IMR-90 (cell line): ENCODE measurements around the gene CAMTA1. TPM values are rescaled to one million over a fixed set of nuclear protein-coding genes. Genes with fewer than 3 reads are reported as not detected.
A peak's percentile ranks its signal among the peaks of the same experiment; 100 is the strongest.

ENCODE experiments used
- ATAC-seq: fragments of 200-7000 bp; cut with Tn5 transposase; 2 replicates; pipeline ENCODE4 v1.9.1; 2020; ENCODE audit warnings: low read depth, mild to moderate bottlenecking, moderate library complexity
- BruUV-seq: library from RNA; stranded (reverse); fragments of 400-500 nt; replicated peaks from 2 replicates; lab custom pipeline; 2021; lab: Mats Ljungman, UMichigan
- CTCF ChIA-PET: fragments of 300-600 bp; formaldehyde crosslinking; extraction: SDS; loops from one replicate; lab custom pipeline; 2021; ENCODE audit warnings: antibody characterized with exemption; lab: Yijun Ruan, JAX
- POLR2A ChIA-PET: fragments of 300-600 bp; sonication (Branson Sonifier 250); formaldehyde crosslinking; loops from one replicate; lab custom pipeline; 2022; ENCODE audit warnings: antibody characterized with exemption; ENCODE audit not compliant: unreplicated experiment; lab: Charles Lee
- DNase-seq: peaks from one replicate; pipeline ENCODE4 v3.0.0; 2013
- H2AFZ ChIP-seq: replicated peaks from 2 replicates; pipeline ENCODE3; 2013; ENCODE audit warnings: low read length, mild to moderate bottlenecking; ENCODE audit not compliant: poor library complexity
- H2AK5ac ChIP-seq: 2 replicates; pipeline ENCODE4 v1.6.1; 2013; ENCODE audit warnings: low read depth, low read length, inconsistent platforms
- H2AK9ac ChIP-seq: replicated peaks from 2 replicates; pipeline ENCODE3; 2013; ENCODE audit warnings: mild to moderate bottlenecking, low read depth, low read length, moderate library complexity; ENCODE audit not compliant: poor library complexity
- H2BK120ac ChIP-seq: 2 replicates; pipeline ENCODE4 v1.6.1; 2013; ENCODE audit warnings: low read depth, low read length, inconsistent platforms
- H2BK15ac ChIP-seq: 3 replicates; pipeline ENCODE4 v1.6.1; 2013; ENCODE audit warnings: low read depth, low read length, inconsistent platforms
- H2BK20ac ChIP-seq: 2 replicates; pipeline ENCODE4 v1.6.1; 2013; ENCODE audit warnings: low read depth, mild to moderate bottlenecking, inconsistent platforms, low read length, moderate library complexity
- H2BK5ac ChIP-seq: 2 replicates; pipeline ENCODE4 v1.6.1; 2013; ENCODE audit warnings: mild to moderate bottlenecking, low read depth, low read length, inconsistent platforms; ENCODE audit not compliant: poor library complexity, severe bottlenecking
- H3K14ac ChIP-seq: replicated peaks from 2 replicates; pipeline ENCODE4 v1.6.1; 2013; ENCODE audit warnings: low read depth, low read length, inconsistent platforms
- H3K18ac ChIP-seq: 2 replicates; pipeline ENCODE4 v1.6.1; 2013; ENCODE audit warnings: low read depth, low read length, control low read depth
- H3K23ac ChIP-seq: 2 replicates; pipeline ENCODE4 v1.6.1; 2013; ENCODE audit warnings: low read depth, low read length, inconsistent platforms
- H3K27ac ChIP-seq: 2 replicates; pipeline ENCODE4 v1.5.1; 2013; ENCODE audit warnings: mild to moderate bottlenecking, control low read depth, low read length; ENCODE audit not compliant: insufficient read depth
- H3K27me3 ChIP-seq: 2 replicates; pipeline ENCODE4 v1.6.1; 2013; ENCODE audit warnings: low read length; ENCODE audit not compliant: control insufficient read depth, insufficient read depth
- H3K36me3 ChIP-seq: 2 replicates; pipeline ENCODE4 v1.6.1; 2013; ENCODE audit warnings: low read length, mixed read lengths; ENCODE audit not compliant: control insufficient read depth, insufficient read depth
- H3K4ac ChIP-seq: 2 replicates; pipeline ENCODE4 v1.6.1; 2013; ENCODE audit warnings: low read depth, low read length, inconsistent platforms
- H3K4me1 ChIP-seq: 2 replicates; pipeline ENCODE4 v1.6.1; 2013; ENCODE audit warnings: low read length, mixed read lengths; ENCODE audit not compliant: control insufficient read depth, insufficient read depth
- H3K4me2 ChIP-seq: 2 replicates; pipeline ENCODE4 v1.6.1; 2013; ENCODE audit warnings: low read depth, mild to moderate bottlenecking, control low read depth, low read length, moderate library complexity
- H3K4me3 ChIP-seq: 2 replicates; pipeline ENCODE4 v1.5.1; 2013; ENCODE audit warnings: low read depth, mild to moderate bottlenecking, control low read depth, low read length, moderate library complexity; ENCODE audit not compliant: insufficient read depth
- H3K56ac ChIP-seq: 2 replicates; pipeline ENCODE4 v1.6.1; 2013; ENCODE audit warnings: low read length, inconsistent platforms; ENCODE audit not compliant: insufficient read depth; ENCODE audit errors: extremely low read depth
- H3K79me1 ChIP-seq, 2 experiments: 2 replicates each; pipeline ENCODE4 v1.6.1; 2013; ENCODE audit warnings: low read length in 2 of 2, inconsistent platforms in 1 of 2, low read depth in 1 of 2
- H3K9ac ChIP-seq: 2 replicates; pipeline ENCODE4 v1.6.1; 2013; ENCODE audit warnings: low read depth, low read length, control low read depth
- H3K9me1 ChIP-seq: 2 replicates; pipeline ENCODE4 v1.6.1; 2013; ENCODE audit warnings: low read length, inconsistent platforms; ENCODE audit not compliant: insufficient read depth
- H3K9me3 ChIP-seq: 2 replicates; pipeline ENCODE4 v1.6.1; 2013; ENCODE audit warnings: low read length; ENCODE audit not compliant: control insufficient read depth, insufficient read depth
- H4K20me1 ChIP-seq: 2 replicates; pipeline ENCODE4 v1.6.1; 2013; ENCODE audit warnings: low read length, inconsistent platforms; ENCODE audit not compliant: insufficient read depth
- H4K5ac ChIP-seq: 2 replicates; pipeline ENCODE4 v1.6.1; 2013; ENCODE audit warnings: mild to moderate bottlenecking, low read depth, low read length, control low read depth
- H4K8ac ChIP-seq, 2 experiments: 2 replicates each; pipeline ENCODE4 v1.6.1; 2013; ENCODE audit warnings: low read depth in 2 of 2, low read length in 2 of 2, control low read depth in 1 of 2, inconsistent platforms in 1 of 2
- H4K91ac ChIP-seq: 2 replicates; pipeline ENCODE4 v1.6.1; 2013; ENCODE audit warnings: low read depth, low read length, inconsistent platforms; ENCODE audit not compliant: insufficient read depth
- BHLHE40 ChIP-seq: fragments of 150-350 bp; IDR thresholded peaks from 2 replicates; pipeline ENCODE4 v1.6.1; 2016; ENCODE audit warnings: mild to moderate bottlenecking, low read depth, low read length
- CEBPB ChIP-seq: IDR thresholded peaks from 2 replicates; pipeline ENCODE4 v1.6.1; 2012; ENCODE audit warnings: low read depth, low read length, improper control_type of control experiment
- CHD1 ChIP-seq: IDR thresholded peaks from 2 replicates; pipeline ENCODE4 v1.6.1; 2012; ENCODE audit warnings: low read depth, low read length, improper control_type of control experiment
- FOS ChIP-seq: fragments of 150-350 bp; IDR thresholded peaks from 2 replicates; pipeline ENCODE4 v1.6.1; 2016; ENCODE audit warnings: low read depth, low read length
- MAFK ChIP-seq: IDR thresholded peaks from 2 replicates; pipeline ENCODE4 v1.6.1; 2012; ENCODE audit warnings: low read depth, low read length, improper control_type of control experiment
- MAZ ChIP-seq: IDR thresholded peaks from 2 replicates; pipeline ENCODE4 v1.6.1; 2012; ENCODE audit warnings: low read depth, mild to moderate bottlenecking, low read length, improper control_type of control experiment, moderate library complexity, borderline replicate concordance
- MXI1 ChIP-seq: IDR thresholded peaks from 2 replicates; pipeline ENCODE4 v1.6.1; 2012; ENCODE audit warnings: low read depth, mild to moderate bottlenecking, low read length, moderate library complexity, borderline replicate concordance
- NFE2L2 ChIP-seq: fragments of 150-350 bp; IDR thresholded peaks from 2 replicates; pipeline ENCODE4 v1.6.1; 2016; ENCODE audit warnings: low read depth, mild to moderate bottlenecking, low read length
- POLR2A ChIP-seq: IDR thresholded peaks from 2 replicates; pipeline ENCODE4 v1.6.1; 2012; ENCODE audit warnings: mild to moderate bottlenecking, low read depth, low read length
- RAD21 ChIP-seq: IDR thresholded peaks from 2 replicates; pipeline ENCODE4 v1.6.1; 2012; ENCODE audit warnings: low read length, improper control_type of control experiment
- RCOR1 ChIP-seq: IDR thresholded peaks from 2 replicates; pipeline ENCODE4 v1.6.1; 2012; ENCODE audit warnings: mild to moderate bottlenecking, low read length, improper control_type of control experiment; ENCODE audit not compliant: insufficient replicate concordance
- RFX5 ChIP-seq: IDR thresholded peaks from 2 replicates; pipeline ENCODE4 v1.8.0; 2012; ENCODE audit warnings: low read depth, mild to moderate bottlenecking, low read length, moderate library complexity
- SMC3 ChIP-seq: fragments of 150-350 bp; IDR thresholded peaks from 2 replicates; pipeline ENCODE4 v1.6.1; 2016; ENCODE audit warnings: low read depth, mild to moderate bottlenecking, antibody characterized with exemption, low read length, moderate library complexity
- WGBS, 2 experiments: methylation state at CpG; one replicate each; pipeline versions ENCODE4 v1.1.5 to v1.1.7; 2013; ENCODE audit warnings: missing lambda C conversion rate in 2 of 2; ENCODE audit not compliant: insufficient read length in 1 of 2; ENCODE audit errors: extremely low coverage in 2 of 2; 5-methylcytosine and 5-hydroxymethylcytosine counted together
- dilution Hi-C: fragments of 300-500 bp; cut with HindIII; formaldehyde crosslinking; loops from one replicate; pipeline ENCODE4 v1.14.3; 2018; ENCODE audit warnings: low sequenced_read_pairs; ENCODE audit not compliant: unreplicated experiment
- in situ Hi-C: fragments of 300-500 bp; cut with MboI; formaldehyde crosslinking; loops from 3 replicates; pipeline ENCODE4 v1.14.3; 2019; ENCODE audit warnings: low sequenced_read_pairs, inconsistent platforms, mixed read lengths
- intact Hi-C: fragments of 100-400 bp; cut with micrococcal nuclease; formaldehyde crosslinking; loops from 2 replicates; pipeline ENCODE4 v1.10.0; 2022
- polyA plus RNA-seq, 3 experiments: library from polyadenylated mRNA; depleted of rRNA; stranded (reverse); fragments of >200 nt; gene quantifications; 2 replicates each; pipeline ENCODE4 v1.2.3, GENCODE V29; 2012; ENCODE audit warnings: low replicate concordance in 1 of 3
- total RNA-seq: library from RNA; depleted of rRNA; stranded (reverse); fragments of >200 nt; gene quantifications from 2 replicates; pipeline ENCODE4 v1.2.3, GENCODE V29; 2012
- TF ChIP-seq, protein P1 (sequence below): conservative IDR thresholded peaks from 2 replicates; pipeline ENCODE4 v1.5.1; 2012; ENCODE audit warnings: mild to moderate bottlenecking, low read depth, low read length, improper control_type of control experiment
- TF ChIP-seq, protein P2 (sequence below): fragments of 150-350 bp; IDR thresholded peaks from 2 replicates; pipeline ENCODE4 v1.6.1; 2016; ENCODE audit warnings: low read depth, mild to moderate bottlenecking, low read length, moderate library complexity, borderline replicate concordance
- TF ChIP-seq, protein P3 (sequence below): fragments of 150-350 bp; IDR thresholded peaks from 2 replicates; pipeline ENCODE4 v1.6.1; 2017; ENCODE audit warnings: mild to moderate bottlenecking, antibody characterized with exemption, low read length, low read depth

Gene CAMTA1
- total and polyA plus RNA-seq, 2 of the 4 experiments (the other 2 are of a cell fraction), result 35.5 to 74.3 TPM

DNA sequence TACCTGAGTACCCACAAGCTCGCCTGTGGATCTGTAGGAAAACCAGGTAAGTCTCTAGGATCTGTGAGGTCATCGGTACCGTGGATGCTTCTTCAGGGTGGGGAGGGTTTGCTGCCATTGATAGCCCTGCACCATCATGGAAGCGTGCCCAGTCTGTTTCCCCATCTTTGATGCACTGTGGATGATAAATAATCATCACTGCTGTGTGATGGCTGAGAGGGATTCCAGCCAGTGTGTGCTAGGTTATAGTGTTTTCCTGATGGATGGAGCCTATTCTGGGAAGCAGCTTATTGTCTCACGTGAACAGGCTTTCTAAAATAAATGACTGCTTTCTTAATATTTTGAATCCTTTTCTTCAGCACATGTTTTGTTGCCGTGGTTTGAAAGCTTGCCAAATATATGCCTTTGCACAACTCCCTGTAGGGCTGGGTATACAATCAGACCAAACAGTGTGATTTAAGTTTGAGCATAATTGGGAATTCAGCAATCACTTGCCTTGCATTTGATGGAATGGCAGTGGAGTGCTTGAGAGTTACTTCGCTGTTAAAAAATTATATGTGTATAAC lies 113.8 kb downstream of the CAMTA1 start:
- TF ChIP-seq RFX5 (no peak), CEBPB (no peak), MXI1 (no peak), MAFK (no peak), FOS (no peak), RCOR1 (no peak), BHLHE40 (no peak), POLR2A (no peak), SMC3 (no peak), MAZ (no peak), RAD21 (no peak), NFE2L2 (no peak), CHD1 (no peak)
- TF ChIP-seq, protein P1, sequence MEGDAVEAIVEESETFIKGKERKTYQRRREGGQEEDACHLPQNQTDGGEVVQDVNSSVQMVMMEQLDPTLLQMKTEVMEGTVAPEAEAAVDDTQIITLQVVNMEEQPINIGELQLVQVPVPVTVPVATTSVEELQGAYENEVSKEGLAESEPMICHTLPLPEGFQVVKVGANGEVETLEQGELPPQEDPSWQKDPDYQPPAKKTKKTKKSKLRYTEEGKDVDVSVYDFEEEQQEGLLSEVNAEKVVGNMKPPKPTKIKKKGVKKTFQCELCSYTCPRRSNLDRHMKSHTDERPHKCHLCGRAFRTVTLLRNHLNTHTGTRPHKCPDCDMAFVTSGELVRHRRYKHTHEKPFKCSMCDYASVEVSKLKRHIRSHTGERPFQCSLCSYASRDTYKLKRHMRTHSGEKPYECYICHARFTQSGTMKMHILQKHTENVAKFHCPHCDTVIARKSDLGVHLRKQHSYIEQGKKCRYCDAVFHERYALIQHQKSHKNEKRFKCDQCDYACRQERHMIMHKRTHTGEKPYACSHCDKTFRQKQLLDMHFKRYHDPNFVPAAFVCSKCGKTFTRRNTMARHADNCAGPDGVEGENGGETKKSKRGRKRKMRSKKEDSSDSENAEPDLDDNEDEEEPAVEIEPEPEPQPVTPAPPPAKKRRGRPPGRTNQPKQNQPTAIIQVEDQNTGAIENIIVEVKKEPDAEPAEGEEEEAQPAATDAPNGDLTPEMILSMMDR, result no peak
- TF ChIP-seq, protein P2, sequence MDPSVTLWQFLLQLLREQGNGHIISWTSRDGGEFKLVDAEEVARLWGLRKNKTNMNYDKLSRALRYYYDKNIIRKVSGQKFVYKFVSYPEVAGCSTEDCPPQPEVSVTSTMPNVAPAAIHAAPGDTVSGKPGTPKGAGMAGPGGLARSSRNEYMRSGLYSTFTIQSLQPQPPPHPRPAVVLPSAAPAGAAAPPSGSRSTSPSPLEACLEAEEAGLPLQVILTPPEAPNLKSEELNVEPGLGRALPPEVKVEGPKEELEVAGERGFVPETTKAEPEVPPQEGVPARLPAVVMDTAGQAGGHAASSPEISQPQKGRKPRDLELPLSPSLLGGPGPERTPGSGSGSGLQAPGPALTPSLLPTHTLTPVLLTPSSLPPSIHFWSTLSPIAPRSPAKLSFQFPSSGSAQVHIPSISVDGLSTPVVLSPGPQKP, result no peak
- TF ChIP-seq, protein P3, sequence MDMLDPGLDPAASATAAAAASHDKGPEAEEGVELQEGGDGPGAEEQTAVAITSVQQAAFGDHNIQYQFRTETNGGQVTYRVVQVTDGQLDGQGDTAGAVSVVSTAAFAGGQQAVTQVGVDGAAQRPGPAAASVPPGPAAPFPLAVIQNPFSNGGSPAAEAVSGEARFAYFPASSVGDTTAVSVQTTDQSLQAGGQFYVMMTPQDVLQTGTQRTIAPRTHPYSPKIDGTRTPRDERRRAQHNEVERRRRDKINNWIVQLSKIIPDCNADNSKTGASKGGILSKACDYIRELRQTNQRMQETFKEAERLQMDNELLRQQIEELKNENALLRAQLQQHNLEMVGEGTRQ, result no peak
- in situ Hi-C loops (loop anchor here (10.0 kb wide), 1 partner anchor 174 kb away; no protein-coding TSS in a partner anchor), intact Hi-C loops (loop anchor here (10.0 kb wide), 1 partner anchor 316 kb away; no protein-coding TSS in a partner anchor), dilution Hi-C loops (no loop called here)
- H3K4me2 ChIP-seq, result no peak overlapping the region
- H3K79me1 ChIP-seq, result no peaks in the 10 kb centered on the region; a peak in 1 of 4 replicates
- H3K27me3 ChIP-seq, result no peaks in the 10 kb centered on the region
- no peaks in the 10 kb centered on the region for H3K36me3 ChIP-seq
- H2AK9ac ChIP-seq, result no peak overlapping the region
- no peak overlapping the region for H3K27ac ChIP-seq
- H2BK120ac ChIP-seq, result no peak overlapping the region
- ATAC-seq, result peak; percentile 17; the same call in 1 of the 2 replicates
- H3K4me3 ChIP-seq, result no peak overlapping the region
- no peak overlapping the region for H2AK5ac ChIP-seq
- H4K91ac ChIP-seq, result no peak overlapping the region
- no CpG with 5 or more reads among the region's 7 CpGs for WGBS, 2 experiments
- H3K9me1 ChIP-seq, result peaks cover 7% of the 10 kb centered on the region; the same call in 1 of the 2 replicates
- ChIA-PET POLR2A (no interaction called here), CTCF (no interaction called here)
- H4K20me1 ChIP-seq, result no peaks in the 10 kb centered on the region
- DNase-seq, result peak; percentile 13
- H3K18ac ChIP-seq, result no peak overlapping the region
- no peak overlapping the region for H4K5ac ChIP-seq
- H2BK20ac ChIP-seq, result no peak overlapping the region
- H3K23ac ChIP-seq, result no peak overlapping the region
- H2AFZ ChIP-seq, result no peak overlapping the region
- BruUV-seq, result no TSS peak
- H3K9ac ChIP-seq, result no peak overlapping the region
- H3K14ac ChIP-seq, result no peak overlapping the region
- H3K4me1 ChIP-seq, result peaks cover 2% of the 10 kb centered on the region; the same call in 1 of the 2 replicates
- H3K4ac ChIP-seq, result no peak overlapping the region
- H3K9me3 ChIP-seq, result no peaks in the 10 kb centered on the region
- no peak overlapping the region for H2BK15ac ChIP-seq
- H2BK5ac ChIP-seq, result no peak overlapping the region
- H3K56ac ChIP-seq, result no peak overlapping the region
- no peak overlapping the region for H4K8ac ChIP-seq
